NB4 (cell line): ENCODE measurements around the gene DNAJC15.

Experiments
- DNase-seq: peaks from one replicate; pipeline ENCODE4 v3.0.0; 2010; ENCODE audit warnings: low read depth
- H3K4me3 ChIP-seq: one replicate; pipeline ENCODE4 v1.5.1; 2011; ENCODE audit warnings: mild to moderate bottlenecking, low read depth, low read length, moderate library complexity
- MYC ChIP-seq: IDR thresholded peaks from 2 replicates; pipeline ENCODE4 v1.6.1; 2011; ENCODE audit warnings: low read depth, low read length
- POLR2A ChIP-seq: IDR thresholded peaks from 2 replicates; pipeline ENCODE4 v1.6.1; 2011; ENCODE audit warnings: mild to moderate bottlenecking; ENCODE audit not compliant: insufficient read length; ENCODE audit errors: extremely low read depth
- TF ChIP-seq, protein P1 (sequence below): IDR thresholded peaks from 2 replicates; pipeline ENCODE4 v1.6.1; 2011; ENCODE audit warnings: low read depth, low read length
- TF ChIP-seq, protein P2 (sequence below): IDR thresholded peaks from one replicate; pipeline ENCODE4 v1.5.1; 2012; ENCODE audit warnings: low read depth, low read length

Gene DNAJC15

DNA sequence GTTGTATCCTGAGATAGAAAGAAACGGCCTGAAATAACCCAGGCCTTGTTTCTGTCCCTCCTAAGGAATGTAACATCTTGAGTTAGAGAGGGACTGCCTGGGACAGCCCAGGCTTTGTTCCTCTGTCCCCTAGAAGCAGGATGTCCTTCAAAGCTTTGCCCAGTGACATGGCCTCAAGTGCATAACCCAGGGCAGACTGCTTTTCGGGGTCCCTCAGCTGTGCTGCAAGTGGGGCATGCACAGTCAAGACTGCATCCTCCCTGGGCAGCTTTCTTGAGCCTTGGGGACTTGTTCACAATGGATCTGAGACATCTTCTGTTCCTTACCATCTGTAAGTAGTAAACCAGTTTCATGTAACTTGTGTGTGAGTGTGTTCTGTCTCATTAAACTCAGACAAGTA lies 23.9 kb upstream of the DNAJC15 start:
- no peak overlapping the region for H3K4me3 ChIP-seq
- no peak for TF ChIP-seq MYC
- no peak for TF ChIP-seq POLR2A
- TF ChIP-seq, protein P1, sequence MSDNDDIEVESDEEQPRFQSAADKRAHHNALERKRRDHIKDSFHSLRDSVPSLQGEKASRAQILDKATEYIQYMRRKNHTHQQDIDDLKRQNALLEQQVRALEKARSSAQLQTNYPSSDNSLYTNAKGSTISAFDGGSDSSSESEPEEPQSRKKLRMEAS, result no peak
- TF ChIP-seq, protein P2, sequence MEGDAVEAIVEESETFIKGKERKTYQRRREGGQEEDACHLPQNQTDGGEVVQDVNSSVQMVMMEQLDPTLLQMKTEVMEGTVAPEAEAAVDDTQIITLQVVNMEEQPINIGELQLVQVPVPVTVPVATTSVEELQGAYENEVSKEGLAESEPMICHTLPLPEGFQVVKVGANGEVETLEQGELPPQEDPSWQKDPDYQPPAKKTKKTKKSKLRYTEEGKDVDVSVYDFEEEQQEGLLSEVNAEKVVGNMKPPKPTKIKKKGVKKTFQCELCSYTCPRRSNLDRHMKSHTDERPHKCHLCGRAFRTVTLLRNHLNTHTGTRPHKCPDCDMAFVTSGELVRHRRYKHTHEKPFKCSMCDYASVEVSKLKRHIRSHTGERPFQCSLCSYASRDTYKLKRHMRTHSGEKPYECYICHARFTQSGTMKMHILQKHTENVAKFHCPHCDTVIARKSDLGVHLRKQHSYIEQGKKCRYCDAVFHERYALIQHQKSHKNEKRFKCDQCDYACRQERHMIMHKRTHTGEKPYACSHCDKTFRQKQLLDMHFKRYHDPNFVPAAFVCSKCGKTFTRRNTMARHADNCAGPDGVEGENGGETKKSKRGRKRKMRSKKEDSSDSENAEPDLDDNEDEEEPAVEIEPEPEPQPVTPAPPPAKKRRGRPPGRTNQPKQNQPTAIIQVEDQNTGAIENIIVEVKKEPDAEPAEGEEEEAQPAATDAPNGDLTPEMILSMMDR, result no peak
- DNase-seq, result no peak

DNA sequence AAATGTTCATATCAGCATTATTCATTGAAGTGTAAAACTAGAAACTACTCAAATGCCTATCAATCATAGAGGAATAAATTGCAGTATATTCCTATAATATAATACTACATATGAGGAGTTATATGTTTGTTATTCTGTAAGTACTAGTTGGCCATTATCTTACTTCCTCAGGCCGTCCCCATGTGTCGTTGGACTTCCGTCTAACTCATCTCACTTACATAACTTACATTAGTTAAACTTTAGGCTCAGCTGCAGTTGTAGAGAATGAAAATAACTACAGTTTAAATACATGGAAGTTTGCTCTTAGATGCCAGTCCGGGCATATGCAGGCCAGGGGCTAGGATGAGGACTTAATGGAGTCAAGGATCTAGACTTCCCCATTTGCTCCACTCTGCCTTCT lies 22.7 kb upstream of the DNAJC15 start:
- DNase-seq, result no peak
- no peak overlapping the region for H3K4me3 ChIP-seq
- TF ChIP-seq MYC (no peak), POLR2A (no peak)
- TF ChIP-seq, protein P1, result no peak
- TF ChIP-seq, protein P2, result no peak

DNA sequence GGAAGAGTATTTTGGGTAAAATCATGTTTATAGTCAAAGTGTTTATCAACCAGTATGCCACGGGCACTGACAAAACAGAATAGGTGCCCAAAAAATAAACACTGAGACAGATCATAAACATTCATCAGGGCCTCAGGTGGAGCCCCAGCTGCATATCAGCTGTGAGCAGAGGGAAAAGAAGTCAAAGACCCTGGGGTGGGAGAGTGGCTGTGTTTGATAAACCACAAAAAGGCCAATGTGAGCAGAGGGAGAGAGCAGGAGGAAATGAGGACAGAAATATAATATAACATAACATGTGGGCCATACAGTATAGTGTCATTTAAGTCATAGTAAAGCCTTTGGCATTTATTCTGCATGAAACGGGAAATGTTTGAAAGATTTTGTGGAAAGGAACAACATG lies 21.4 kb upstream of the DNAJC15 start:
- DNase-seq, result no peak
- TF ChIP-seq MYC, result no peak
- TF ChIP-seq, protein P2, result no peak
- TF ChIP-seq, protein P1, result no peak
- no peak for TF ChIP-seq POLR2A

DNA sequence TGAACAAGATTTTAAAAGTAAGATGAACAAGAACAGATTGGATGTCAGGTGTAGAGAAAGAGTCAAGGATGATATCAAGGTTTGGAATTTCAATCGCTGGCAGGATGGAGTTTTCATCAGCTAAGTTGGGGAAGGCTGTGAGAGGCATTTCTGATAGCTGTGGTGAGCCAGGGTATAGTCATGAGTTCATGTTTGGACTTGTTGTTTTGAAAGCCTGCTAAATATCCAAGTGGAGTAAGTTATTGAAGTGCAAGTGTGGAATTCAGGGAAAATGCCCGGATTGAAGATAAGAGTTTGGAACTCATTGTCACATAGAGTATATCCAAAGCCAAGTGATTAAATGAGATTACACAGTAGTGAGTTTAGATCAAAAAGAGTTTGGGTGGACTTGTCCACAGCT lies 20.4 kb upstream of the DNAJC15 start:
- H3K4me3 ChIP-seq, result no peak overlapping the region
- no peak for DNase-seq
- TF ChIP-seq, protein P2, result no peak
- TF ChIP-seq, protein P1, result no peak

More for the DNA sequence above, 21.4 kb upstream of the DNAJC15 start:
- no peak overlapping the region for H3K4me3 ChIP-seq

DNA sequence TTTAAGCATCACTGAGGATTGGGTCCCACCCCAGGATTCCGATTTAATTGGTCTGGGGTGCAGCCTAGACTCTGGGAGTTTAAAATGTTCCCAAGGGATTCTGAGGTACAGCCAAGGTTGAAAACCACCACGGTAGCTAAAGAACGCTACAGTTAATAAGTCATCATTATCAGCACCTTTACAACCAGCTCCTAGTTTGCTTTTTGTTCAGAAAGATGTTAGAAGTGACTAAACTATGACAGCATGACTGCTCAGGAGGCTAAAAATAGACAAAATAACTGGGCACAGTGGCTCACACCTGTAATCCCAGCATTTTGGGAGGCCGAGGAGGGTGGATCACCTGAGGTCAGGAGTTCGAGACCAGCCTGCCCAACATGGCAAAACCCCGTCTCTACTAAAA lies 19.7 kb upstream of the DNAJC15 start:
- no peak for TF ChIP-seq POLR2A
- TF ChIP-seq, protein P1, result no peak
- TF ChIP-seq MYC, result no peak
- TF ChIP-seq, protein P2, result no peak

More for the DNA sequence above, 19.7 kb upstream of the DNAJC15 start:
- no peak for DNase-seq
- no peak overlapping the region for H3K4me3 ChIP-seq
